ENCODE results near the gene LRRC74B.
"Not testable (repeated sequence)": the region's sequence is repeated elsewhere in the genome, so short reads cannot be mapped to it uniquely, and the experiment has no call there.

The LRRC74B gene

GRCh38 chr22:21077884-21078508, 32.2 kb downstream of the LRRC74B start:
- DNase-seq: no peak

- no peak for DNase-seq
Observed at GRCh38 chr22:21078916-21079315, 33.2 kb downstream of the LRRC74B start.

- DNase-seq: no peak
Observed at GRCh38 chr22:21079493-21079892, 33.7 kb downstream of the LRRC74B start.

- no peak for DNase-seq
Observed at GRCh38 chr22:21080435-21081137, 34.8 kb downstream of the LRRC74B start.

GRCh38 chr22:21082248-21082647, 36.5 kb downstream of the LRRC74B start:
- no peak for DNase-seq

GRCh38 chr22:21087119-21087518, 41.4 kb downstream of the LRRC74B start:
- no peak for DNase-seq

GRCh38 chr22:21087926-21088325, 42.2 kb downstream of the LRRC74B start:
- DNase-seq: not testable (repeated sequence)

GRCh38 chr22:21091220-21091619, 45.5 kb downstream of the LRRC74B start:
- DNase-seq: not testable (repeated sequence)

- no peak for DNase-seq
Observed at GRCh38 chr22:21092797-21093554, 47.2 kb downstream of the LRRC74B start.

GRCh38 chr22:21093555-21094137, 47.9 kb downstream of the LRRC74B start:
- DNase-seq: not testable (repeated sequence)

- no peak for DNase-seq
Observed at GRCh38 chr22:21094911-21095772, 49.4 kb downstream of the LRRC74B start.

GRCh38 chr22:21095773-21096107, 50.0 kb downstream of the LRRC74B start:
- no peak for DNase-seq

- not testable (repeated sequence) for DNase-seq
Observed at GRCh38 chr22:21096878-21097277, 51.1 kb downstream of the LRRC74B start.

- no peak for DNase-seq
Observed at GRCh38 chr22:21098099-21098671, 52.4 kb downstream of the LRRC74B start.

GRCh38 chr22:21099578-21099977, 53.8 kb downstream of the LRRC74B start:
- DNase-seq: no peak

- DNase-seq: no peak
Observed at GRCh38 chr22:21100149-21101032, 54.6 kb downstream of the LRRC74B start.

GRCh38 chr22:21101877-21102638, 56.3 kb downstream of the LRRC74B start:
- no peak for DNase-seq

- DNase-seq: peak; percentile 32
Observed at GRCh38 chr22:21102659-21103267, 57.0 kb downstream of the LRRC74B start.

GRCh38 chr22:21103633-21104032, 57.9 kb downstream of the LRRC74B start:
- DNase-seq: no peak

GRCh38 chr22:21104126-21104691, 58.5 kb downstream of the LRRC74B start:
- no peak for DNase-seq
